Eye (tissue), 1 donor: ENCODE data around the gene ABCB1.
"Not testable (repeated sequence)": the region's sequence is repeated elsewhere in the genome, so short reads cannot be mapped to it uniquely, and the experiment has no call there.

Source experiments
- DNase-seq: peaks from one replicate; pipeline ENCODE4 v3.0.0-alpha.2; 2015

The ABCB1 gene

GRCh38 chr7:87574630-87575029 is 26.1 kb downstream of the ABCB1 start:
- no peak for DNase-seq

- DNase-seq = not testable (repeated sequence)
These were observed 28.2 kb downstream of the ABCB1 start for GRCh38 chr7:87572513-87572912.

GRCh38 chr7:87570178-87570577 is 30.5 kb downstream of the ABCB1 start:
- DNase-seq = no peak

GRCh38 chr7:87567052-87567451 is 33.6 kb downstream of the ABCB1 start:
- peak; percentile 4 for DNase-seq

- no peak for DNase-seq
These were observed 34.3 kb downstream of the ABCB1 start for GRCh38 chr7:87566311-87566900.

- DNase-seq = no peak
These were observed 34.8 kb downstream of the ABCB1 start for GRCh38 chr7:87565877-87566276.

GRCh38 chr7:87564296-87564963 is 36.3 kb downstream of the ABCB1 start:
- peak; percentile 11 for DNase-seq

GRCh38 chr7:87561702-87562101 is 39.0 kb downstream of the ABCB1 start:
- no peak for DNase-seq

GRCh38 chr7:87561102-87561501 is 39.6 kb downstream of the ABCB1 start:
- peak; percentile 2 for DNase-seq

GRCh38 chr7:87552351-87552900 is 48.3 kb downstream of the ABCB1 start:
- peak; percentile 3 for DNase-seq

- DNase-seq = no peak
These were observed 52.4 kb downstream of the ABCB1 start for GRCh38 chr7:87548123-87548919.

GRCh38 chr7:87545760-87546159 is 54.9 kb downstream of the ABCB1 start:
- no peak for DNase-seq

- DNase-seq = no peak
These were observed 57.1 kb downstream of the ABCB1 start for GRCh38 chr7:87543623-87544022.

GRCh38 chr7:87541648-87542047 is 59.0 kb downstream of the ABCB1 start:
- DNase-seq = no peak

- no peak for DNase-seq
These were observed 62.6 kb downstream of the ABCB1 start for GRCh38 chr7:87538052-87538451.

GRCh38 chr7:87534072-87534471 is 66.6 kb downstream of the ABCB1 start:
- DNase-seq = no peak

- DNase-seq = no peak
These were observed 70.6 kb downstream of the ABCB1 start for GRCh38 chr7:87530126-87530525.

- no peak for DNase-seq
These were observed 72.0 kb downstream of the ABCB1 start for GRCh38 chr7:87528730-87529129.

GRCh38 chr7:87518735-87519134 is 81.9 kb downstream of the ABCB1 start:
- no peak for DNase-seq

- no peak for DNase-seq
These were observed 82.8 kb downstream of the ABCB1 start for GRCh38 chr7:87517891-87518290.

GRCh38 chr7:87517136-87517815 is 83.4 kb downstream of the ABCB1 start:
- DNase-seq = no peak

GRCh38 chr7:87513735-87514335 is 86.8 kb downstream of the ABCB1 start:
- peak; percentile 74 for DNase-seq

GRCh38 chr7:87512906-87513305 is 87.8 kb downstream of the ABCB1 start:
- peak; percentile 49 for DNase-seq
